GM18507 (cell line): ENCODE data around the gene QSER1.
"Not testable (repeated sequence)": the region's sequence is repeated elsewhere in the genome, so short reads cannot be mapped to it uniquely, and the experiment has no call there.

Source experiments
- DNase-seq: peaks from one replicate; pipeline ENCODE4 v3.0.0; 2011; ENCODE audit warnings: low read depth; ENCODE audit not compliant: insufficient read length; ENCODE audit errors: extremely low spot score
- FAIRE-seq: peaks from 2 replicates; lab custom pipeline; 2011; peaks lifted over from hg19 to GRCh38; lab: Jason Lieb, UNC

QSER1 gene

GRCh38 chr11:32888384-32888710 lies 4.3 kb upstream of the QSER1 start:
- not testable (repeated sequence) for FAIRE-seq, DNase-seq

- FAIRE-seq (no peak), DNase-seq (no peak)
Observed at GRCh38 chr11:32888805-32889204, 3.8 kb upstream of the QSER1 start.

- DNase-seq, result no peak
- FAIRE-seq, result peak; percentile 59
Observed at GRCh38 chr11:32890843-32891656, 1.6 kb upstream of the QSER1 start.

GRCh38 chr11:32891657-32892354 lies 805 bp upstream of the QSER1 start:
- FAIRE-seq (no peak), DNase-seq (no peak)

GRCh38 chr11:32893093-32893342 lies 407 bp downstream of the QSER1 start:
- DNase-seq (no peak), FAIRE-seq (no peak)

- DNase-seq (no peak), FAIRE-seq (peak; percentile 45)
Observed at GRCh38 chr11:32893343-32894148, 935 bp downstream of the QSER1 start.

- DNase-seq (no peak), FAIRE-seq (peak; percentile 83)
Observed at GRCh38 chr11:32894149-32894827, 1.7 kb downstream of the QSER1 start.

GRCh38 chr11:32894921-32895320 lies 2.3 kb downstream of the QSER1 start:
- FAIRE-seq (no peak), DNase-seq (no peak)

GRCh38 chr11:32895471-32895870 lies 2.9 kb downstream of the QSER1 start:
- FAIRE-seq (no peak), DNase-seq (no peak)

- FAIRE-seq, result no peak
- no peak for DNase-seq
Observed at GRCh38 chr11:32897103-32897502, 4.5 kb downstream of the QSER1 start.

GRCh38 chr11:32899438-32899837 lies 6.8 kb downstream of the QSER1 start:
- FAIRE-seq (peak; percentile 70), DNase-seq (no peak)

- DNase-seq (no peak), FAIRE-seq (no peak)
Observed at GRCh38 chr11:32902089-32902665, 9.6 kb downstream of the QSER1 start.

- FAIRE-seq (no peak), DNase-seq (no peak)
Observed at GRCh38 chr11:32905028-32905667, 12.5 kb downstream of the QSER1 start.

GRCh38 chr11:32908619-32909018 lies 16.0 kb downstream of the QSER1 start:
- FAIRE-seq, result no peak
- DNase-seq, result no peak

GRCh38 chr11:32911413-32911812 lies 18.8 kb downstream of the QSER1 start:
- no peak for FAIRE-seq
- no peak for DNase-seq

GRCh38 chr11:32913445-32913844 lies 20.8 kb downstream of the QSER1 start:
- no peak for DNase-seq
- no peak for FAIRE-seq

- no peak for FAIRE-seq
Observed at GRCh38 chr11:32916361-32916760, 23.8 kb downstream of the QSER1 start.

GRCh38 chr11:32916994-32917393 lies 24.4 kb downstream of the QSER1 start:
- FAIRE-seq (no peak), DNase-seq (no peak)

More at GRCh38 chr11:32916361-32916760, 23.8 kb downstream of the QSER1 start:
- no peak for DNase-seq

- FAIRE-seq, result no peak
- no peak for DNase-seq
Observed at GRCh38 chr11:32918427-32918826, 25.8 kb downstream of the QSER1 start.
